ENCODE measurements around the gene DNPEP. TPM values are rescaled to one million over a fixed set of nuclear protein-coding genes. Genes with fewer than 3 reads are reported as not detected.
A peak's percentile ranks its signal among the peaks of the same experiment; 100 is the strongest.

Gene DNPEP
- total and polyA plus RNA-seq, 2 of the 8 experiments (the other 6 are each of a cell fraction or from before 2014, with no cell fraction given) = 59.8 to 109 TPM

DNA sequence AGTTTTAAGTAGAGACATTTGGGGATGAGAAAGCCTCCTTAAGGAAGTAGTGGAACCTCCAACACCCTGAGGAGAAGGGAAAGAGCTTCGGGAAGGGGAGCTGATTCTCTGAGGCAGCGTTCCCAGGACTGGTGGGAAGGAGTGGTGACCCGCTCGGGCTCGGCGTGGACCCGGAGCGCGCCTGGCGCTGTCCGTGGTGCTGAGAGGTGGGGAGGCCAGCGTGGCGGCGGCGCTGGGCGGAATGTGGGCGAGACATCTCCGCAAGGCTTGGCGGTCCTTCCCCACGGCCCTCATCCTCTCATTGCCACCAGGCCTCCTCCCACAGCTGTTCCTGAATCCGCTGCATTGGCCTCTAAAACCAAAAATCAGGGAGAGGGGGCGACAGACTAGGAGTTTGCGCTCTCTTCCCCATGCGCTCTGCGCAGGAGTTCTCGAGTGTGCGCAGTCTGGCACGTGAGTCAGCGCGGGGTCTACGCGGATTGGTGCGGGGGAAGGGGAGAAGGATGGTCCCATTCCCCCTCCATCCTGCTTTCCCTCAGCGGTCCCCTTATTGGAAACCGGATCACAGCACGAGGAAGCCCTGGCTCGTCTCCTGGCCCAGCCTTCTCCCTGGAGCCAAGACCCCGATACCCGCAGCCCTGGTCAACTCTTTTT lies 56.0 kb downstream of the DNPEP start (continued):
- TF ChIP-seq FOSL1 (IDR thresholded peaks at IDR 0.05; ENCODE audit: insufficient read depth, low read depth, low read length) (no peak), ATF3 (IDR thresholded peaks at IDR 0.05; ENCODE audit: insufficient read depth, low read depth, low read length) (no peak), BRCA1 (IDR thresholded peaks at IDR 0.05; ENCODE audit: low read depth, low read length) (no peak), RAD21 (IDR thresholded peaks at IDR 0.05 in 1 of 2, conservative IDR thresholded peaks at IDR 0.05 in 1 of 2; ENCODE audit: low read depth in 2 of 2, low read length in 2 of 2) (no peak), NANOG (IDR thresholded peaks at IDR 0.05; ENCODE audit: insufficient read depth, low read depth, low read length, poor library complexity, severe bottlenecking) (no peak), KDM1A (IDR thresholded peaks at IDR 0.05; ENCODE audit: borderline replicate concordance, low read length) (no peak), EP300 (IDR thresholded peaks at IDR 0.05; ENCODE audit: borderline replicate concordance in 1 of 2, low read depth in 2 of 2, low read length in 2 of 2) (no peak), POU5F1 (IDR thresholded peaks at IDR 0.05; ENCODE audit: low read depth, low read length) (no peak), TEAD4 (IDR thresholded peaks at IDR 0.05; ENCODE audit: low read depth, low read length) (peak; percentile 69), CEBPB (IDR thresholded peaks at IDR 0.05; ENCODE audit: low read depth, low read length) (no peak), KDM4A (IDR thresholded peaks at IDR 0.05; ENCODE audit: low read depth, low read length, severe bottlenecking) (peak; percentile 19), GABPA (IDR thresholded peaks at IDR 0.05; ENCODE audit: borderline replicate concordance, insufficient read depth, low read length) (0 out of 2 replicates have a peak, but pooled peaks have one; percentile 36), TAF7 (optimal IDR thresholded peaks at IDR 0.05; ENCODE audit: borderline replicate concordance, low read depth, low read length) (no peak), MAFK (IDR thresholded peaks at IDR 0.05; ENCODE audit: low read depth, low read length) (no peak), MAX (IDR thresholded peaks at IDR 0.05) (peak; percentile 80), TCF12 (IDR thresholded peaks at IDR 0.05; ENCODE audit: low read depth, low read length) (0 out of 2 replicates have a peak, but pooled peaks have one; percentile 15), SUZ12 (IDR thresholded peaks at IDR 0.05; ENCODE audit: low read length) (0 out of 2 replicates have a peak, but pooled peaks have one; percentile 25), JUND (IDR thresholded peaks at IDR 0.05; ENCODE audit: low read length) (no peak), GTF2F1 (IDR thresholded peaks at IDR 0.05; ENCODE audit: borderline replicate concordance, low read depth, low read length) (no peak), SIN3A (conservative IDR thresholded peaks at IDR 0.05 in 1 of 2, IDR thresholded peaks at IDR 0.05 in 1 of 2; ENCODE audit: low read depth in 1 of 2, low read length in 2 of 2) (peak; percentile 82 to 84; a peak in 2 of 4 replicates)
- TF ChIP-seq, protein P1, sequence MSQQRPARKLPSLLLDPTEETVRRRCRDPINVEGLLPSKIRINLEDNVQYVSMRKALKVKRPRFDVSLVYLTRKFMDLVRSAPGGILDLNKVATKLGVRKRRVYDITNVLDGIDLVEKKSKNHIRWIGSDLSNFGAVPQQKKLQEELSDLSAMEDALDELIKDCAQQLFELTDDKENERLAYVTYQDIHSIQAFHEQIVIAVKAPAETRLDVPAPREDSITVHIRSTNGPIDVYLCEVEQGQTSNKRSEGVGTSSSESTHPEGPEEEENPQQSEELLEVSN (IDR thresholded peaks at IDR 0.05) = peak; percentile 75

Measured in H1 (cell line).